HG03469 (cell line): ENCODE measurements around the gene KCNJ12.
"Not testable (repeated sequence)": the region's sequence is repeated elsewhere in the genome, so short reads cannot be mapped to it uniquely, and the experiment has no call there.

Experiments used
- ATAC-seq: cut with Tn5 transposase; IDR thresholded peaks from one replicate; pipeline ENCODE4 v1.9.1; 2021; ENCODE audit warnings: mild to moderate bottlenecking, moderate library complexity, moderate number of reproducible peaks; ENCODE audit not compliant: unreplicated experiment

The KCNJ12 gene

GRCh38 chr17:21381076-21381706 lies 5.0 kb downstream of the KCNJ12 start:
- ATAC-seq: no peak

- ATAC-seq: no peak
These were observed 6.7 kb downstream of the KCNJ12 start for GRCh38 chr17:21382560-21383495.

- ATAC-seq: no peak
These were observed 9.2 kb downstream of the KCNJ12 start for GRCh38 chr17:21385281-21385845.

- ATAC-seq: no peak
These were observed 11.5 kb downstream of the KCNJ12 start for GRCh38 chr17:21387616-21388015.

- ATAC-seq: no peak
These were observed 11.9 kb downstream of the KCNJ12 start for GRCh38 chr17:21388066-21388465.

GRCh38 chr17:21388944-21389343 lies 12.8 kb downstream of the KCNJ12 start:
- no peak for ATAC-seq

- no peak for ATAC-seq
These were observed 13.2 kb downstream of the KCNJ12 start for GRCh38 chr17:21389394-21389793.

- ATAC-seq: no peak
These were observed 14.1 kb downstream of the KCNJ12 start for GRCh38 chr17:21390294-21390693.

- no peak for ATAC-seq
These were observed 16.1 kb downstream of the KCNJ12 start for GRCh38 chr17:21392266-21392665.

GRCh38 chr17:21394265-21394664 lies 18.1 kb downstream of the KCNJ12 start:
- no peak for ATAC-seq

- ATAC-seq: no peak
These were observed 19.6 kb downstream of the KCNJ12 start for GRCh38 chr17:21395764-21396163.

GRCh38 chr17:21396237-21396636 lies 20.1 kb downstream of the KCNJ12 start:
- ATAC-seq: no peak

GRCh38 chr17:21397341-21398190 lies 21.4 kb downstream of the KCNJ12 start:
- no peak for ATAC-seq

- ATAC-seq: no peak
These were observed 23.5 kb downstream of the KCNJ12 start for GRCh38 chr17:21399474-21400186.

- ATAC-seq: not testable (repeated sequence)
These were observed 24.0 kb downstream of the KCNJ12 start for GRCh38 chr17:21400187-21400569.

- ATAC-seq: no peak
These were observed 24.8 kb downstream of the KCNJ12 start for GRCh38 chr17:21400816-21401593.

- not testable (repeated sequence) for ATAC-seq
These were observed 26.0 kb downstream of the KCNJ12 start for GRCh38 chr17:21402166-21402571.

- not testable (repeated sequence) for ATAC-seq
These were observed 26.8 kb downstream of the KCNJ12 start for GRCh38 chr17:21402926-21403325.

- ATAC-seq: not testable (repeated sequence)
These were observed 27.9 kb downstream of the KCNJ12 start for GRCh38 chr17:21404106-21404505.
